Glomerular visceral epithelial cell (primary cell): ENCODE measurements around the gene NINJ1.
"Not testable (repeated sequence)": the region's sequence is repeated elsewhere in the genome, so short reads cannot be mapped to it uniquely, and the experiment has no call there.

Experiments used
- DNase-seq: peaks from one replicate; pipeline ENCODE4 v3.0.0-alpha.2; 2016; ENCODE audit errors: extremely low spot score

NINJ1 gene

GRCh38 chr9:93118863-93119702 is 15.0 kb downstream of the NINJ1 start:
- no peak for DNase-seq

- no peak for DNase-seq
These were observed 15.9 kb downstream of the NINJ1 start for GRCh38 chr9:93117924-93118862.

- not testable (repeated sequence) for DNase-seq
These were observed 16.5 kb downstream of the NINJ1 start for GRCh38 chr9:93117521-93117920.

GRCh38 chr9:93116072-93116961 is 17.7 kb downstream of the NINJ1 start:
- DNase-seq = peak; percentile 21

- no peak for DNase-seq
These were observed 18.5 kb downstream of the NINJ1 start for GRCh38 chr9:93115486-93116071.

GRCh38 chr9:93114984-93115335 is 19.1 kb downstream of the NINJ1 start:
- no peak for DNase-seq

- DNase-seq = no peak
These were observed 19.7 kb downstream of the NINJ1 start for GRCh38 chr9:93114169-93114983.

GRCh38 chr9:93112864-93113389 is 21.1 kb downstream of the NINJ1 start:
- no peak for DNase-seq

- no peak for DNase-seq
These were observed 21.8 kb downstream of the NINJ1 start for GRCh38 chr9:93112116-93112863.

- DNase-seq = peak; percentile 82
These were observed 22.5 kb downstream of the NINJ1 start for GRCh38 chr9:93111371-93112115.

- DNase-seq = no peak
These were observed 23.1 kb downstream of the NINJ1 start for GRCh38 chr9:93111001-93111370.

- no peak for DNase-seq
These were observed 23.7 kb downstream of the NINJ1 start for GRCh38 chr9:93110311-93110855.

- DNase-seq = no peak
These were observed 25.6 kb downstream of the NINJ1 start for GRCh38 chr9:93108291-93109041.

- DNase-seq = no peak
These were observed 26.3 kb downstream of the NINJ1 start for GRCh38 chr9:93107825-93108161.

GRCh38 chr9:93107151-93107824 is 26.8 kb downstream of the NINJ1 start:
- DNase-seq = no peak

- no peak for DNase-seq
These were observed 28.4 kb downstream of the NINJ1 start for GRCh38 chr9:93105620-93106019.

GRCh38 chr9:93101086-93101485 is 33.0 kb downstream of the NINJ1 start:
- DNase-seq = not testable (repeated sequence)
